ENCODE measurements around the gene RPS19BP1. TPM values are rescaled to one million over a fixed set of nuclear protein-coding genes. Genes with fewer than 3 reads are reported as not detected.

The RPS19BP1 gene
- total and polyA plus RNA-seq, 9 donors = 9.1 to 130 (median 44.2) TPM

DNA sequence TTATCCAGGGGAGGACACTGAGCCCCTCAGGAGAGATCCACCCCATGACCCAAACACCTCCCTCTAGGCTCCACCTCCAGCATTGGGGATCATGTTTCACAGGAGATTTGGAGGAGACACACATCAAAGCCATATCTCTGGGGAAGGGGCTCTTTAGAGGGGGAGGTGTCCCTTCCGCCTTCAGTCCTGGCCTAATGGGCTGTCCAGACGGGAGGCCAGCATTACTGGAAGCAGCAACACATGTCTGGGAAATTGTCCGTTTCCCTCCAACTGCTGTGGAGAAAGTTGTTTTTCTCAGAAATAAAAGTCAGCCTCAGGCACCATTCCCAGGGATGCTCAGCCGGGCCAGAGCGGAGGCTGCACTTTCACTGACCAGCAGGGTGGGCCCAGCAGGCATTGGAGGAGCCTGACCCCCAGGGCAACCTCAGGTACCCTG lies 47.5 kb upstream of the RPS19BP1 start:
- H3K27me3 ChIP-seq = no peaks in the 10 kb centered on the region
- WGBS, 3 donors = 13 to 36% (median 14%) methylated on average over 5 of the region's 5 CpGs
- TF ChIP-seq, protein P1, sequence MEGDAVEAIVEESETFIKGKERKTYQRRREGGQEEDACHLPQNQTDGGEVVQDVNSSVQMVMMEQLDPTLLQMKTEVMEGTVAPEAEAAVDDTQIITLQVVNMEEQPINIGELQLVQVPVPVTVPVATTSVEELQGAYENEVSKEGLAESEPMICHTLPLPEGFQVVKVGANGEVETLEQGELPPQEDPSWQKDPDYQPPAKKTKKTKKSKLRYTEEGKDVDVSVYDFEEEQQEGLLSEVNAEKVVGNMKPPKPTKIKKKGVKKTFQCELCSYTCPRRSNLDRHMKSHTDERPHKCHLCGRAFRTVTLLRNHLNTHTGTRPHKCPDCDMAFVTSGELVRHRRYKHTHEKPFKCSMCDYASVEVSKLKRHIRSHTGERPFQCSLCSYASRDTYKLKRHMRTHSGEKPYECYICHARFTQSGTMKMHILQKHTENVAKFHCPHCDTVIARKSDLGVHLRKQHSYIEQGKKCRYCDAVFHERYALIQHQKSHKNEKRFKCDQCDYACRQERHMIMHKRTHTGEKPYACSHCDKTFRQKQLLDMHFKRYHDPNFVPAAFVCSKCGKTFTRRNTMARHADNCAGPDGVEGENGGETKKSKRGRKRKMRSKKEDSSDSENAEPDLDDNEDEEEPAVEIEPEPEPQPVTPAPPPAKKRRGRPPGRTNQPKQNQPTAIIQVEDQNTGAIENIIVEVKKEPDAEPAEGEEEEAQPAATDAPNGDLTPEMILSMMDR (IDR thresholded peaks at IDR 0.05) = no peak
- TF ChIP-seq POLR2A (IDR thresholded peaks at IDR 0.05) (no peak), EP300 (IDR thresholded peaks at IDR 0.05) (no peak)

DNA sequence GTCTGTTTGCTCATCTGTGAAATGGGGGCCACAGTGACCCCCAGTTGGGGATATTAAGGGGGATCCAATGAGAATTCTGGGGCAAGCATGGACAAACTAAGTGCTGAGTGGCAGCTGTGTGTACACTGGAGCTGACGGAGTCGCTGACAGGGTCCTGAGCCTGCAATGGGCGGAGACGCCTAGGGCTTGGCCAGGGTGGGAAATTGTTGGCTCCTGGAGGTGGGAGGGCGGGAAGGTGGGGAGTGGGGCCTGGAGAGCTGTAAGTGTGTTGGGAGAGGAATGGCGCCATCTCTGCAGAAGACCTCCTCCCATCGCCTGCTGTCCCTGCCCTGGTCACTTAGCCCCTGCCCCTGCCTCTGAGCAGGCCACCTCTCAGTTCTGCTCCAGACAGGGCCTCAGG lies 45.4 kb upstream of the RPS19BP1 start:
- Histone ChIP-seq H3K4me1 (ENCODE audit: insufficient read depth) (no peaks in the 10 kb centered on the region), H3K36me3 (no peaks in the 10 kb centered on the region), H3K27ac (no peak overlapping the region), H3K9me3 (no peaks in the 10 kb centered on the region), H3K27me3 (no peaks in the 10 kb centered on the region), H3K4me3 (no peak overlapping the region)
- WGBS, 3 donors = 93 to 95% (median 95%) methylated on average over 7 of the region's 7 CpGs
- intact Hi-C loops (cut with DNase I) = no loop called here
- DNase-seq = no peak
- no peak for TF ChIP-seq POLR2A (IDR thresholded peaks at IDR 0.05)
- TF ChIP-seq, protein P1 (IDR thresholded peaks at IDR 0.05) = no peak
- TF ChIP-seq EP300 (IDR thresholded peaks at IDR 0.05) = no peak

More for the DNA sequence above, 47.5 kb upstream of the RPS19BP1 start:
- DNase-seq = no peak
- Histone ChIP-seq H3K4me1 (ENCODE audit: insufficient read depth) (no peaks in the 10 kb centered on the region), H3K9me3 (no peaks in the 10 kb centered on the region), H3K36me3 (no peaks in the 10 kb centered on the region), H3K27ac (no peak overlapping the region), H3K4me3 (no peak overlapping the region)
- intact Hi-C loops (cut with DNase I) = no loop called here

DNA sequence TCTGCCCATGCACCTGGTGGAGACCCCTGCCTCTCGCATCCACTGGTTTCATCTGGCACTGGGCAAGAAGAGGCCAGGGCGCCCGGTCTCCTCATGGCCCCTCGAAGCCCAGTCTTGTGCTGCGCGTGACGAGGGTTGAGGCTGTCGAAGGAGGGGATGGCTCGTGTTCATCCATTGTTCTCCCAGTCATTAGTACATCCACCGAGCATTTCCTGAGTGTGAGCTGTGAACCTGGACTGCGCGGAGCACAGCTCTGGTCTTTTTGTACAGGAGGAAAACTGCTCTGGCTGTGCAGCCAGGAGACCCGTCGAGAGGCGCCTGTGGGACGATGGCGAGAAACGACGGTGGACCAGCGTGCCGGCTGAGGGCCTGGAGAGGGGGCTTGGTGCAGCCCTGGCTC lies 44.8 kb upstream of the RPS19BP1 start:
- DNase-seq = no peak
- intact Hi-C loops (cut with DNase I) = no loop called here
- no peak overlapping the region for H3K4me3 ChIP-seq
- no peaks in the 10 kb centered on the region for H3K27me3 ChIP-seq
- no peaks in the 10 kb centered on the region for H3K9me3 ChIP-seq
- TF ChIP-seq, protein P1 (IDR thresholded peaks at IDR 0.05) = no peak
- no peak for TF ChIP-seq EP300 (IDR thresholded peaks at IDR 0.05)
- TF ChIP-seq POLR2A (IDR thresholded peaks at IDR 0.05) = no peak
- WGBS, 3 donors = 89 to 92% (median 90%) methylated on average over 21 of the region's 21 CpGs
- no peaks in the 10 kb centered on the region for H3K36me3 ChIP-seq
- H3K27ac ChIP-seq = no peak overlapping the region
- H3K4me1 ChIP-seq (ENCODE audit: insufficient read depth) = no peaks in the 10 kb centered on the region

DNA sequence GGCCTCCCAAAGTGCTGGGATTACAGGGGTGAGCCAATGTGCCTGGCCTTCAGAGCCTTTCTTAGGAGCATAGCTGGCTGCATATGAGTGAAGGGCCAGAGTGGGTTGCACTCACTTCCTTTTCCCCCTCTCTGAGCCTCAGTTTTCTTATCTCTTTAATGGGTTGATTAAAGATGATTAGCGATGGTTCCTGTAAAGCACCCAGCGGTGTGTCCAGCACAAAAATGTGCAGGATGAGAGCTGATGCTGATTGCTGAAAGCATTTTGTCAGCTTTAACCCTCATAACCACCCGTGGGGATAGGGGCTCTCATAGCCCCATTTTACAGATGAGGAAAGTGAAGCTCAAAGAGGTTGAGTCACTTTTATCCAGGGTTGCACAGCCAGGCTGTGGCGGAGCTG lies 43.5 kb upstream of the RPS19BP1 start:
- DNase-seq = no peak
- no peak overlapping the region for H3K27ac ChIP-seq
- H3K4me1 ChIP-seq (ENCODE audit: insufficient read depth) = no peaks in the 10 kb centered on the region
- TF ChIP-seq POLR2A (IDR thresholded peaks at IDR 0.05) (no peak), EP300 (IDR thresholded peaks at IDR 0.05) (no peak)
- TF ChIP-seq, protein P1 (IDR thresholded peaks at IDR 0.05) = no peak
- no peaks in the 10 kb centered on the region for H3K27me3 ChIP-seq
- intact Hi-C loops (cut with DNase I) = no loop called here
- H3K36me3 ChIP-seq = no peaks in the 10 kb centered on the region
- no peaks in the 10 kb centered on the region for H3K9me3 ChIP-seq
- 86 to 88% (median 86%) methylated on average over 4 of the region's 4 CpGs for WGBS, 3 donors
- no peak overlapping the region for H3K4me3 ChIP-seq

DNA sequence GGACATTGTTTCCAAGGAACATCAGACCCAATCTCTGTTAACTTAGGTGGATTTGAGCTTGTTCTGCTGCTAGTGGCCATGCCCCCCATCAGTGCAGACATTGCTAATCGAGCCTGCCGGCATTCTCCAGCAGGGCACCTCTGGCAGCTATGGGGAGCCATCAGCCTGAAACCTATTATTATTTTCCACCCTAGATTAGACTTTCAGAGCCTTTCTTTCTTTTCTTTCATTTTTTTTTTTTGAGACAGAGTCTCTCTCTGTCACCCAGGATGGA lies 42.9 kb upstream of the RPS19BP1 start:
- no peaks in the 10 kb centered on the region for H3K4me1 ChIP-seq (ENCODE audit: insufficient read depth)
- H3K36me3 ChIP-seq = no peaks in the 10 kb centered on the region
- H3K27ac ChIP-seq = no peak overlapping the region
- TF ChIP-seq POLR2A (IDR thresholded peaks at IDR 0.05) = no peak
- intact Hi-C loops (cut with DNase I) = no loop called here
- no peak for DNase-seq
- H3K4me3 ChIP-seq = no peak overlapping the region
- 90 to 94% (median 93%) methylated on average over 2 of the region's 2 CpGs for WGBS, 3 donors
- no peaks in the 10 kb centered on the region for H3K27me3 ChIP-seq
- H3K9me3 ChIP-seq = no peaks in the 10 kb centered on the region
